HG02981 (cell line): ENCODE data around the gene WNT10A.
A peak's percentile ranks its signal among the peaks of the same experiment; 100 is the strongest.

ENCODE experiments used
- ATAC-seq: cut with Tn5 transposase; IDR thresholded peaks from one replicate; pipeline ENCODE4 v1.9.1; 2021; ENCODE audit warnings: mild to moderate bottlenecking, moderate library complexity; ENCODE audit not compliant: unreplicated experiment

WNT10A gene

GRCh38 chr2:218892693-218893348 is 12.2 kb downstream of the WNT10A start:
- peak; percentile 42 for ATAC-seq

GRCh38 chr2:218893349-218894150 is 12.9 kb downstream of the WNT10A start:
- ATAC-seq, result no peak

- ATAC-seq, result no peak
Observed at GRCh38 chr2:218894151-218894879, 13.7 kb downstream of the WNT10A start.

GRCh38 chr2:218894880-218895157 is 14.2 kb downstream of the WNT10A start:
- ATAC-seq, result no peak

GRCh38 chr2:218895326-218895725 is 14.7 kb downstream of the WNT10A start:
- no peak for ATAC-seq

- peak; percentile 16 for ATAC-seq
Observed at GRCh38 chr2:218895759-218896500, 15.3 kb downstream of the WNT10A start.

GRCh38 chr2:218896501-218897393 is 16.1 kb downstream of the WNT10A start:
- peak; percentile 51 for ATAC-seq

- no peak for ATAC-seq
Observed at GRCh38 chr2:218897394-218898108, 16.9 kb downstream of the WNT10A start.

GRCh38 chr2:218898109-218898878 is 17.6 kb downstream of the WNT10A start:
- peak; percentile 31 for ATAC-seq

GRCh38 chr2:218899147-218899546 is 18.5 kb downstream of the WNT10A start:
- no peak for ATAC-seq

- no peak for ATAC-seq
Observed at GRCh38 chr2:218902427-218902826, 21.8 kb downstream of the WNT10A start.

GRCh38 chr2:218904176-218904575 is 23.5 kb downstream of the WNT10A start:
- ATAC-seq, result no peak

- peak; percentile 91 for ATAC-seq
Observed at GRCh38 chr2:218908721-218909619, 28.3 kb downstream of the WNT10A start.

- ATAC-seq, result no peak
Observed at GRCh38 chr2:218910741-218911140, 30.1 kb downstream of the WNT10A start.

- ATAC-seq, result no peak
Observed at GRCh38 chr2:218920504-218920903, 39.9 kb downstream of the WNT10A start.

GRCh38 chr2:218924757-218925156 is 44.1 kb downstream of the WNT10A start:
- no peak for ATAC-seq

- no peak for ATAC-seq
Observed at GRCh38 chr2:218925434-218925833, 44.8 kb downstream of the WNT10A start.

GRCh38 chr2:218927422-218927821 is 46.8 kb downstream of the WNT10A start:
- ATAC-seq, result no peak
